Measurements from ENCODE around the gene DEGS1. TPM values are rescaled to one million over a fixed set of nuclear protein-coding genes. Genes with fewer than 3 reads are reported as not detected.

Gene DEGS1
- total RNA-seq = 10 to 100 TPM; 17.9 to 43.5 (median 29.0) TPM
- long read RNA-seq, transcript DEGS1-201 (3 exons, 2,101 nt) = major isoform, 7 of 12 reads
- long read RNA-seq, partial matches to known transcripts = 2 of 12 reads
- long read RNA-seq, other reads (novel, unspliced or antisense) = 2 of 12 reads

GRCh38 chr1:224182866-224183590 lies at the start of gene DEGS1:
Gene DEGS1, plus strand, starts transcription at chr1:224183240. Its CDS starts 97 bp downstream, at chr1:224183337.
- intact Hi-C loops (cut with DNase I) = no loop called here
- TF ChIP-seq POLR2A (IDR thresholded peaks at IDR 0.05) (peak; percentile 95), CTCF (IDR thresholded peaks at IDR 0.05) (no peak)
- Histone ChIP-seq H3K27ac (peak within 1 kb of the TSS; percentile 86 to 99 (median 87)), H3K4me3 (peak within 1 kb of the TSS; percentile 82 to 99 (median 86)), H3K27me3 (no peaks in the 10 kb centered on the region), H3K36me3 (no peaks in the 10 kb centered on the region), H3K4me1 (peaks cover 0 to 24% (median 5%) of the 10 kb centered on the region in 4 donors), H3K9me3 (no peaks in the 10 kb centered on the region)
- DNase-seq (peak; percentile 89 to 91 (median 89)), ATAC-seq (peak; percentile 93 to 98 (median 94))
- WGBS (ENCODE audit: insufficient coverage, low coverage, low lambda C conversion rate, missing lambda C conversion rate) = under 1% methylated on average over 18 of the region's 94 CpGs

- Histone ChIP-seq H3K27me3 (no peaks in the 10 kb centered on the region), H3K4me3 (no peak overlapping the region), H3K9me3 (no peaks in the 10 kb centered on the region), H3K27ac (no peak overlapping the region), H3K4me1 (peaks cover 0 to 29% (median 3%) of the 10 kb centered on the region in 4 donors), H3K36me3 (peaks cover 0 to 37% (median 15%) of the 10 kb centered on the region in 4 donors)
- no peak for TF ChIP-seq CTCF (IDR thresholded peaks at IDR 0.05)
- TF ChIP-seq POLR2A (IDR thresholded peaks at IDR 0.05) = no peak
- intact Hi-C loops (cut with DNase I) = no loop called here
- 79% methylated on average over 2 of the region's 5 CpGs for WGBS (ENCODE audit: insufficient coverage, low coverage, low lambda C conversion rate, missing lambda C conversion rate)
- no peak for DNase-seq
- ATAC-seq = no peak
Measured at GRCh38 chr1:224133741-224134299, 49.2 kb upstream of the DEGS1 start.

DNA sequence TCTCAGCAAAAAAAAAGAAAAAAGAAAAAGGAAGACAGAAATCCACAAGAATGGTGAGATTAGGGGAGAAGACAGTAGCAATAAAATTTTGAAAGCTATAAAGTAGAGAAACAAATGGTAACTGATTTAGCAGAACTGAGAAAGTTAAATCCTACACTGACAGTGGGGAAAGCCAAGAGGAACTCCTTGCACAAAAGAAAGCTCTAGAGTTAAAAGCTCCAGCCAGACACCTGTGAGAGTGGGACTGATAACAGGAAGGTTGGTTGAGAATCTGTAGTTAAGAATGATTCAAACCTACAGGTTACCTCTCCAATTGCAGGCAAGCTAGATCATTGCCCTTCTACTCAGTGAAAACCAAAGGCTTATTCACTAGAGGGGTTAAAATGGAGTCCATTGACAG lies 45.5 kb upstream of the DEGS1 start:
- peaks cover 0 to 36% (median 4%) of the 10 kb centered on the region in 4 donors for H3K4me1 ChIP-seq
- peak in 3 of 4 donors; percentile 15 to 28 (median 19) for ATAC-seq
- peak overlapping the region; percentile 45 to 66 (median 56) for H3K27ac ChIP-seq
- H3K27me3 ChIP-seq = no peaks in the 10 kb centered on the region
- H3K9me3 ChIP-seq = no peaks in the 10 kb centered on the region
- DNase-seq = no peak
- TF ChIP-seq POLR2A (IDR thresholded peaks at IDR 0.05) (no peak), CTCF (IDR thresholded peaks at IDR 0.05) (no peak)
- H3K4me3 ChIP-seq = no peak overlapping the region
- intact Hi-C loops (cut with DNase I) = no loop called here
- peaks cover 0 to 28% (median 7%) of the 10 kb centered on the region in 4 donors for H3K36me3 ChIP-seq

DNA sequence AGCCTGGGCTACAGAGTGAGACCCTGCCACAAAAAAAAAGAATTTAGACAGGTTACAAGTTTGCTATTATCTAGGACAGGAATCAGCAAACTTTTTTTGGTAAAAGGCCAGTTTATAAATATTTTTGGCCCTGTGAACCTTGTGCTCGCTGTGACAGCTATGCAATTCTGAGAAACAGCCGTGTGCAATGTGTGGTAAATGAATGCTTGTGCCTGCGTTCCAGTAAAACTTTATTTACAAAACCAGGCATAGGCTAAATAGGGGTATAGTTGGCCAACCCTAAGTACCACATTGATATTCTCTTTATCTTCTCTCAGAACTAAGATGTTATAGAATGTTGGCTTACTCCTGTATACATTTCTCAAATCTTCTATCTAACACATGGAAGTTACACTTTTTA lies 44.8 kb upstream of the DEGS1 start:
- ATAC-seq = peak; percentile 50 to 72 (median 60)

More for the DNA sequence above, 44.8 kb upstream of the DEGS1 start:
- WGBS (ENCODE audit: insufficient coverage, low coverage, low lambda C conversion rate, missing lambda C conversion rate) = 60% methylated on average over 3 of the region's 3 CpGs
- TF ChIP-seq POLR2A (IDR thresholded peaks at IDR 0.05) (no peak), CTCF (IDR thresholded peaks at IDR 0.05) (no peak)
- Histone ChIP-seq H3K36me3 (peaks cover 0 to 21% (median 7%) of the 10 kb centered on the region in 4 donors), H3K4me3 (no peak overlapping the region), H3K27ac (peak overlapping the region; percentile 45 to 66 (median 56)), H3K9me3 (no peaks in the 10 kb centered on the region), H3K4me1 (peaks cover 0 to 39% (median 4%) of the 10 kb centered on the region in 4 donors), H3K27me3 (no peaks in the 10 kb centered on the region)
- DNase-seq = no peak
- intact Hi-C loops (cut with DNase I) = no loop called here
